Measurements from ENCODE around the gene PPP1R12B. TPM values are rescaled to one million over a fixed set of nuclear protein-coding genes. Genes with fewer than 3 reads are reported as not detected.
A peak's percentile ranks its signal among the peaks of the same experiment; 100 is the strongest.
"Not testable (repeated sequence)": the region's sequence is repeated elsewhere in the genome, so short reads cannot be mapped to it uniquely, and the experiment has no call there.

The PPP1R12B gene
- total RNA-seq, 2 donors from 2014 or later = 71.0 to 104 TPM

- ATAC-seq = peak; percentile 31
- intact Hi-C loops (cut with DNase I, micrococcal nuclease) = no loop called here
- no peak for DNase-seq
These were observed 191.5 kb downstream of the PPP1R12B start for GRCh38 chr1:202540014-202540413.

- ATAC-seq (peak; percentile 51), DNase-seq (no peak)
- intact Hi-C loops (cut with DNase I, micrococcal nuclease) = no loop called here
These were observed 191.9 kb downstream of the PPP1R12B start for GRCh38 chr1:202540448-202540847.

GRCh38 chr1:202540858-202541257 lies 192.4 kb downstream of the PPP1R12B start:
- DNase-seq; intact Hi-C loops (cut with DNase I, micrococcal nuclease); ATAC-seq: not testable (repeated sequence)

GRCh38 chr1:202542415-202542814 lies 193.9 kb downstream of the PPP1R12B start:
- intact Hi-C loops (cut with DNase I, micrococcal nuclease); DNase-seq; ATAC-seq: not testable (repeated sequence)

GRCh38 chr1:202543537-202543936 lies 195.0 kb downstream of the PPP1R12B start:
- DNase-seq; intact Hi-C loops (cut with DNase I, micrococcal nuclease); ATAC-seq: not testable (repeated sequence)

- ATAC-seq; DNase-seq; intact Hi-C loops (cut with DNase I, micrococcal nuclease): not testable (repeated sequence)
These were observed 196.4 kb downstream of the PPP1R12B start for GRCh38 chr1:202544766-202545449.

GRCh38 chr1:202545647-202546303 lies 197.3 kb downstream of the PPP1R12B start:
- intact Hi-C loops (cut with DNase I, micrococcal nuclease); ATAC-seq; DNase-seq: not testable (repeated sequence)

- intact Hi-C loops (cut with DNase I, micrococcal nuclease); DNase-seq; ATAC-seq: not testable (repeated sequence)
These were observed 197.9 kb downstream of the PPP1R12B start for GRCh38 chr1:202546377-202546776.

- intact Hi-C loops (cut with DNase I, micrococcal nuclease); DNase-seq; ATAC-seq: not testable (repeated sequence)
These were observed 198.3 kb downstream of the PPP1R12B start for GRCh38 chr1:202546796-202547195.

GRCh38 chr1:202547215-202547614 lies 198.7 kb downstream of the PPP1R12B start:
- DNase-seq = no peak

GRCh38 chr1:202550088-202550487 lies 201.6 kb downstream of the PPP1R12B start:
- intact Hi-C loops (cut with DNase I, micrococcal nuclease) = not testable (repeated sequence)

More at GRCh38 chr1:202547215-202547614, 198.7 kb downstream of the PPP1R12B start:
- intact Hi-C loops (cut with DNase I, micrococcal nuclease) = no loop called here
- peak; percentile 61 for ATAC-seq

GRCh38 chr1:202551683-202552082 lies 203.2 kb downstream of the PPP1R12B start:
- intact Hi-C loops (cut with DNase I, micrococcal nuclease) = no loop called here
- DNase-seq = peak; percentile 16 to 51
- no peak for ATAC-seq

More at GRCh38 chr1:202550088-202550487, 201.6 kb downstream of the PPP1R12B start:
- not testable (repeated sequence) for ATAC-seq, DNase-seq

GRCh38 chr1:202552615-202553014 lies 204.1 kb downstream of the PPP1R12B start:
- ATAC-seq; DNase-seq; intact Hi-C loops (cut with DNase I, micrococcal nuclease): not testable (repeated sequence)

GRCh38 chr1:202553078-202553477 lies 204.6 kb downstream of the PPP1R12B start:
- intact Hi-C loops (cut with DNase I, micrococcal nuclease); DNase-seq; ATAC-seq: not testable (repeated sequence)

GRCh38 chr1:202553560-202554038 lies 205.1 kb downstream of the PPP1R12B start:
- ATAC-seq (peak; percentile 44), DNase-seq (no peak)
- intact Hi-C loops (cut with DNase I, micrococcal nuclease) = no loop called here

- intact Hi-C loops (cut with DNase I, micrococcal nuclease); DNase-seq: not testable (repeated sequence)
- peak; percentile 79 for ATAC-seq
These were observed 206.1 kb downstream of the PPP1R12B start for GRCh38 chr1:202554619-202555018.

- intact Hi-C loops (cut with DNase I, micrococcal nuclease); ATAC-seq; DNase-seq: not testable (repeated sequence)
These were observed 207.5 kb downstream of the PPP1R12B start for GRCh38 chr1:202556037-202556436.

- ATAC-seq = peak; percentile 86
- DNase-seq; intact Hi-C loops (cut with DNase I, micrococcal nuclease): not testable (repeated sequence)
These were observed 209.2 kb downstream of the PPP1R12B start for GRCh38 chr1:202557662-202558061.

- intact Hi-C loops (cut with DNase I, micrococcal nuclease) = no loop called here
- DNase-seq (no peak), ATAC-seq (no peak)
These were observed 212.7 kb downstream of the PPP1R12B start for GRCh38 chr1:202561240-202561639.
